Epidermal melanocyte (primary cell): Measurements from ENCODE around the gene BBS1.

Experiments used
- DNase-seq: peaks from one replicate; pipeline ENCODE4 v3.0.0; 2011; ENCODE audit warnings: low spot score; ENCODE audit not compliant: insufficient read length

Gene BBS1

GRCh38 chr11:66477263-66478201 lies 32.9 kb upstream of the BBS1 start:
- DNase-seq = no peak

- no peak for DNase-seq
These were observed 31.6 kb upstream of the BBS1 start for GRCh38 chr11:66478729-66479393.

- no peak for DNase-seq
These were observed 30.9 kb upstream of the BBS1 start for GRCh38 chr11:66479394-66480116.

GRCh38 chr11:66480117-66480938 lies 30.1 kb upstream of the BBS1 start, which contains the start of gene DPP3:
DPP3 (plus strand) TSS chr11:66480434; CDS start chr11:66482201, 1,767 bp downstream.
- DNase-seq = peak; percentile 99

- no peak for DNase-seq
These were observed 25.5 kb upstream of the BBS1 start for GRCh38 chr11:66484806-66485380.

GRCh38 chr11:66488957-66489356 lies 21.5 kb upstream of the BBS1 start:
- no peak for DNase-seq

GRCh38 chr11:66489636-66490035 lies 20.8 kb upstream of the BBS1 start:
- DNase-seq = no peak

- no peak for DNase-seq
These were observed 19.0 kb upstream of the BBS1 start for GRCh38 chr11:66491315-66491935.

GRCh38 chr11:66492161-66492865 lies 18.1 kb upstream of the BBS1 start:
- DNase-seq = no peak

- DNase-seq = no peak
These were observed 17.3 kb upstream of the BBS1 start for GRCh38 chr11:66493130-66493529.

GRCh38 chr11:66494458-66494857 lies 16.0 kb upstream of the BBS1 start:
- no peak for DNase-seq

GRCh38 chr11:66494935-66495334 lies 15.5 kb upstream of the BBS1 start:
- DNase-seq = no peak

- no peak for DNase-seq
These were observed 15.0 kb upstream of the BBS1 start for GRCh38 chr11:66495401-66495854.

GRCh38 chr11:66497206-66497605 lies 13.2 kb upstream of the BBS1 start:
- no peak for DNase-seq

GRCh38 chr11:66498506-66498905 lies 11.9 kb upstream of the BBS1 start:
- no peak for DNase-seq

GRCh38 chr11:66505276-66505816 lies 5.1 kb upstream of the BBS1 start:
- no peak for DNase-seq

GRCh38 chr11:66509131-66509561 lies 1.3 kb upstream of the BBS1 start:
- DNase-seq = no peak

GRCh38 chr11:66510990-66511339 lies 530 bp downstream of the BBS1 start:
- no peak for DNase-seq

- no peak for DNase-seq
These were observed 13.2 kb downstream of the BBS1 start for GRCh38 chr11:66523611-66524010.
